Hindlimb muscle (tissue), 1 donor: ENCODE measurements around the gene GAGE12H. TPM values are rescaled to one million over a fixed set of nuclear protein-coding genes. Genes with fewer than 3 reads are reported as not detected.
"Not testable (repeated sequence)": the region's sequence is repeated elsewhere in the genome, so short reads cannot be mapped to it uniquely, and the experiment has no call there.

Experiments used
- DNase-seq: peaks from one replicate; pipeline ENCODE4 v3.0.0-alpha.2; 2013
- polyA plus RNA-seq: library from polyadenylated mRNA; unstranded; fragments of 120-200 nt; gene quantifications from one replicate; pipeline ENCODE4 v1.2.1, GENCODE V29; 2013; ENCODE audit not compliant: insufficient read length

The GAGE12H gene
- not detected for polyA plus RNA-seq

GRCh38 chrX:49579649-49580048 lies at the start of gene GAGE12H:
Gene GAGE12H (plus strand): TSS chrX:49579949. CDS start chrX:49581104, 1,155 bp downstream.
- DNase-seq: not testable (repeated sequence)

- DNase-seq: not testable (repeated sequence)
Observed at GRCh38 chrX:49531877-49532276, 47.9 kb upstream of the GAGE12H start, which contains the start of gene GAGE12C. Gene GAGE12C (plus strand): TSS chrX:49532177. CDS start chrX:49533332, 1,155 bp downstream.

GRCh38 chrX:49541433-49541832 lies 38.3 kb upstream of the GAGE12H start, which contains the start of gene GAGE12D:
Gene GAGE12D (plus strand): TSS chrX:49541733. CDS start chrX:49542888, 1,155 bp downstream.
- not testable (repeated sequence) for DNase-seq

GRCh38 chrX:49550989-49551388 lies 28.8 kb upstream of the GAGE12H start, which contains the start of gene GAGE12E:
Gene GAGE12E (plus strand): TSS chrX:49551289. CDS start chrX:49552444, 1,155 bp downstream.
- not testable (repeated sequence) for DNase-seq

GRCh38 chrX:49560542-49560941 lies 19.2 kb upstream of the GAGE12H start, which contains the start of gene GAGE12F:
Gene GAGE12F (plus strand): TSS chrX:49560842. CDS start chrX:49561997, 1,155 bp downstream.
- DNase-seq: not testable (repeated sequence)

GRCh38 chrX:49568728-49569127 lies 11.0 kb upstream of the GAGE12H start:
- not testable (repeated sequence) for DNase-seq

- DNase-seq: not testable (repeated sequence)
Observed at GRCh38 chrX:49569152-49569551, 10.6 kb upstream of the GAGE12H start.

GRCh38 chrX:49570100-49570499 lies 9.6 kb upstream of the GAGE12H start, which contains the start of gene GAGE12G:
Gene GAGE12G (plus strand): TSS chrX:49570400. CDS start chrX:49571555, 1,155 bp downstream.
- DNase-seq: not testable (repeated sequence)

GRCh38 chrX:49589196-49589595 lies 9.4 kb downstream of the GAGE12H start, which contains the start of gene GAGE2A:
Gene GAGE2A (plus strand): TSS chrX:49589496. CDS start chrX:49590651, 1,155 bp downstream.
- not testable (repeated sequence) for DNase-seq

- DNase-seq: not testable (repeated sequence)
Observed at GRCh38 chrX:49589769-49590478, 10.2 kb downstream of the GAGE12H start.

- DNase-seq: not testable (repeated sequence)
Observed at GRCh38 chrX:49590488-49590887, 10.7 kb downstream of the GAGE12H start.

GRCh38 chrX:49598720-49599119 lies 19.0 kb downstream of the GAGE12H start, which contains the start of gene GAGE1:
Gene GAGE1 (plus strand): TSS chrX:49599020. CDS start chrX:49600175, 1,155 bp downstream.
- DNase-seq: not testable (repeated sequence)

GRCh38 chrX:49610718-49611310 lies 31.1 kb downstream of the GAGE12H start:
- DNase-seq: no peak

GRCh38 chrX:49618574-49618973 lies 38.8 kb downstream of the GAGE12H start:
- no peak for DNase-seq

GRCh38 chrX:49627086-49627777 lies 47.5 kb downstream of the GAGE12H start:
- no peak for DNase-seq

Other genes starting within 250 kb of the GAGE12H start
- gene GAGE13, start 248.4 kb upstream of the GAGE12H start, polyA plus RNA-seq: not detected
- not detected for gene GAGE12C, start 47.8 kb upstream of the GAGE12H start, polyA plus RNA-seq
- not detected for gene GAGE12D, start 38.2 kb upstream of the GAGE12H start, polyA plus RNA-seq
- gene GAGE12E, start 28.7 kb upstream of the GAGE12H start, polyA plus RNA-seq: not detected
- gene GAGE12F, start 19.1 kb upstream of the GAGE12H start, polyA plus RNA-seq: not detected
- gene GAGE12G, start 9.5 kb upstream of the GAGE12H start, polyA plus RNA-seq: not detected
- not detected for gene GAGE2A, start 9.5 kb downstream of the GAGE12H start, polyA plus RNA-seq
- gene GAGE1, start 19.1 kb downstream of the GAGE12H start, polyA plus RNA-seq: not detected
- gene PAGE1, start 116.0 kb downstream of the GAGE12H start, polyA plus RNA-seq: not detected
- not detected for gene PAGE4, start 249.4 kb downstream of the GAGE12H start, polyA plus RNA-seq